GM18867 (cell line): ENCODE results near the gene CYB561D2.

Experiments
- ATAC-seq: cut with Tn5 transposase; IDR thresholded peaks from one replicate; pipeline ENCODE4 v1.9.1; 2021; ENCODE audit warnings: mild to moderate bottlenecking, moderate library complexity; ENCODE audit not compliant: unreplicated experiment

Gene CYB561D2

DNA sequence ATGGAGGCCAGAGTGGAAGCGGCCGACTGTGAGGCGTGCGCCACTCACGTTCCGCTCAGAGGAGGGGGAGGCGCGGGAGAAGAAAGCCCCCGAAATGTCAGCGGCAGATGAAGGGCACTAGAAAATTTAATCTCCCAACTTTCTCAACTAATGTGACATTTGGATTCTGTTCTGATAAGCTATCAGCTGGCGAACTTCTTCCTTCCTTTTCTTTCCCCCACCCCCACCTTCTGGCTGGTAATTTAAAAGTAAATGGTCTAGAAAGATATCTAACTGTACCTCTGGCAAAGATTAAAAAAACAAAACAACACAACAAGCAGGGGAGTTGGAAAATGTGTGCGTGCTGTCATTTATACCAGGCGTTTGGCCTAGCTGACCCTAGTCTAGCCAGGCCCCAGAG is 35.1 kb downstream of the CYB561D2 start:
- no peak for ATAC-seq

DNA sequence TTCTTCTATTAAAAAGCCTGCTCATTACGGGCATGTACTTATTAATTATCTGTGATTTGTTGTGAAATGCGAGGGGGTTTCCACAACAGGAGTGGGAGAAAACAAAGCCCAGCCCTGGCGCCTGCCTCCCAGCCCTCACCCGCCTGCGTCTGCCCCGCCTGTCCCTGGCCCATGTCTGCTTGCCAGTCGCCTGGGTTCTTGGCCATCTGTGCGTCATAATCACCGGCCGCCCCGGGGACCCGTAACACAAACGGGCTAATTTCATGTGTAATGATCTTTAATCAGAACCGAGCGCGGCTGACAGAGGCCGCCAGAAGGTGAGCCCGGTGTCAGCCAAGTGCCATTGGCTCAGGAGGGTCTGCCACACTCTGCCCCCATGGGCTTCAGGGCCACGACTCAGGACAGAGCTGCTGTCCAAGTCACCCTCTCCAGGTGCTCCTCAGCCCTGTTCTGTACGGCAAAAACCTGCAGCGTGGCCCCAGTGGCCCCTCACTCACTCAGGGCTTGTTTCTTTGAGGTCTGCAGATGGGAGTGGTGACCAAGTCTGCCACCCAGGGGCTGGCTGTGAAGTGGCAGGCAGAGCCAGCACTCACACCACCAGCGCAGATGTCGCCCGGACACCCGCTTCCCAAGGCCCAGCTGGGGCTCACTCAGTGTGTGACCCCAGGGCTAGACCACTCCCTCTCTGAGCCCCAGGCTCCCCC is 37.5 kb downstream of the CYB561D2 start:
- ATAC-seq: no peak

DNA sequence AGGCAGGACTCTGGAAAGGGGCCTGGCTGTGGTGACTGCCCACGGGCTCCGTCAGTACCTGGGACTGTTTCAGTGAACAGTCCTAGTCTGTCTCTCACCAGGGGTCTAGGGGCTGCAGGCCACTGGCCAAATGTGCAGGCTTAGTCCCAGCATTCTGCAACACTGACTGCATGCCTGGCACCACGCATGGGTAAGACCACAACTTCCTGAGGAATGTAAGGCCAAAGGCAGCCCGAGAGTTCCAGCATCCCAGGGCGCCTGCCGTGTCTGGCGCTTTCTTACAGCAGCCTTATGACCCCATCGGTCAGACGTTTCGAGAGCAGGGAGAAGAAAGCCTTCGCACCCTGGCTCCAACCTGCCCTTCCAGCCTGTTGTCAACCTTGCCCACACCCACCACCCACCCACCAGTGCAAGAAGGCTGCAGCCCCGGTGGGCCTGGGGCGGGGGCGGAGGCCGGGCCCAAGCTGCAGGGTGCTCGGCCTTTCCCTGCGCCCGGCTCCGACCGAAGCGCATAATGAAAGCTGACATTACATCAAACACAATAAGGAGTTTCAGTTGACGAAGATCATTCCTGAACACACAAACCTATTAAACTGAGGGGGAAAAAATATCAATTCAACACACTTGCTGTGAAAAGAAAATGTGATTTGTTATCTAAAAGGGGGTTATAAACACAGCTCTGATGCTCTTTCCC is 38.2 kb downstream of the CYB561D2 start:
- ATAC-seq: no peak

DNA sequence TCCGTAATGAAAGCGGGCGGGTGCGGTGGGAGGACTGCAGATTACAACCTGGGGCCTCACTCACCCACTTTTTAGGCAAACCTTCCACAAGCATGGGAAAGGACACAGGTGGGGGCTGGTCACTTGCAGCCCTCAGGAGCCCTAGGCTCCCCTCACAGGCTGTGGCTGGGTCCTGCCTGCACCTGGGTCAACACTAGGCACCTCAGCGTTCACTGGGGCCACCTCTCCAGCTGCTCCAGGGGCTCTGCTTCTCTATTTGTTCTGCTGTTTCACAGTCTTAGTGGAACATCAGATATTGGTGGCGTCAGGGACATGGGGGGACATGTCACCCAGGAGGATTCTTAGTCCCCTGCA is 38.7 kb downstream of the CYB561D2 start:
- ATAC-seq: no peak

DNA sequence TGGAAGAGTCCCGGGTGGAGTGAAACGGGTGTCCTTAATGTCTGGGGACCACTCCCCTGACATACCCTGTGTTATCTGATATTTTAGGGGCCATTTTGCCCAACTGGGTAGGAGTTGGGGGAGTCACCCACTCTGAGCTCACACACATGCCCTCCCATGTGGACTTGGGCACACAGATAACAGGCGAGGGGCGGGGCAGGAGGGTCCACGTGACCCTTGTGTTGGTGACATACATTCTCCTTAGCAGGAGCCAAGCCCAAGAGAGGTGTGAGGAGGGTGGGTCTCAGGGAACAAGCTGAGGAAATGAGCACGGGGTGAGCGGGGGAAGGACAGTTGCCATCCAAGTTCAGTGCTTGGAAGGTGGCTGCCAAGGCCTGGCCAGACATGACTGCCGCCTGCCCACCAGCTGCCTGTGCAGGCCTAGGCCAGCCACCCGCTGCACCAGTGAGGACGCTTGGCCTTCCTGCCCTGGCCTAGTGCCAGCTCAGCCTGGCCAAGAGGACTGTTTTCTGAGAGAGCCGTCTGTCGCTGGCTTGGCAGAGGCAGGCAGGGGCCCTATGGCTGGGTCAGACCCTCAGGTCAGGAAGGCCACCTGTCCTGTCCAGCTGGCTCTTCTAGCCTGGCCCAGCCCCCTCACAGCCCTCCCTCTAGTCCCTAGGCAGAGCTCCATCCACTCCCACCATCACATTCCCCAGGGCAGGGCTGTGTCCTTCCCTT is 40.0 kb downstream of the CYB561D2 start:
- ATAC-seq: no peak

DNA sequence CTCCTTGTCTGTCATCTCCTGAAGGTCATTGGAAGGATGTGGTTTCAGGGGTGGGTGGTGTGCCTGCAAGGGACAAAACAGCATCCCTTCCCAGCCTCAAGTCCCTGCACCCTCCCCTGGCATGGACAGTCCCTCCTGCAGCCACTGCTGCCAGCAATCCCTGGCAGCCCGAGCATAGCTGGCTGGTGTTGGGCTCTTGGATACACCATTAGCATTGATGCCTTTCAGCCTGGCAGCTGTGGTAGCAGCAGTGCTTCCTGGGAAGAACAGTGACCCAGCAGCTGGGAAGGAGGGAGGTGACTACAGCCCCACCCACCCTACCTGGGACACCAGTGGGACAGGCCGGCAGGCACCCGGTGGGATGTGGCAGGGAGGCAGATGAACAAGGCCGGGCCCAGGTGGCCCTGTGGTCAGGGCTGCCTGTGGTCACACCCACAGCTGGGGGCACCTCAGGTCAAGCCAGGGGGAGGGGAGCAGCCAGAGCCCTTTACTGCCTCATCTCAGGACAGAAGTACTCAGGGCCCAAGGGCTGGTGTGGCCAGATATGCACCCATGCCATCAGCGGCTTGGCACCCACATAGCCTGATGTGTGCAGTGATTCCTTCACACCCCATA is 41.5 kb downstream of the CYB561D2 start:
- no peak for ATAC-seq

DNA sequence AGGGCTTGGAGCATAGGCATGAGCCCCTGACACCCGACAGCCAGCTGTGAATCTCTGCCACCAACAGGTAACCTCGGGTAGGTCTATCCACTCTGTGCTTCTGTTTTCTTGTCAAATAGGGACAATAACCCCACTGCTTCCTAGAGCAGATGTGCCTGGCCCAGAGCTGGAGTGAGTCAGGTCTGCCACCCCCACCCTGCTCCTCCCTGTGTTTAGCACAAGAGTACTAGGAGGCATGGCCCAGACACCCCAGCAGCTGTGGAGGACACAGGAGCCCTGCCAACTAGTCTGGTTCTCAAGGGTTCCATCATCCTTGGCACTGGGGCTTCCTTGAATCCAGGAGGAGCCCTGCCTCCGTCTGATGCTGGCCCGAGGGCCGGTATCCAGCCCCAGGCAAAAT is 42.4 kb downstream of the CYB561D2 start:
- ATAC-seq: no peak

DNA sequence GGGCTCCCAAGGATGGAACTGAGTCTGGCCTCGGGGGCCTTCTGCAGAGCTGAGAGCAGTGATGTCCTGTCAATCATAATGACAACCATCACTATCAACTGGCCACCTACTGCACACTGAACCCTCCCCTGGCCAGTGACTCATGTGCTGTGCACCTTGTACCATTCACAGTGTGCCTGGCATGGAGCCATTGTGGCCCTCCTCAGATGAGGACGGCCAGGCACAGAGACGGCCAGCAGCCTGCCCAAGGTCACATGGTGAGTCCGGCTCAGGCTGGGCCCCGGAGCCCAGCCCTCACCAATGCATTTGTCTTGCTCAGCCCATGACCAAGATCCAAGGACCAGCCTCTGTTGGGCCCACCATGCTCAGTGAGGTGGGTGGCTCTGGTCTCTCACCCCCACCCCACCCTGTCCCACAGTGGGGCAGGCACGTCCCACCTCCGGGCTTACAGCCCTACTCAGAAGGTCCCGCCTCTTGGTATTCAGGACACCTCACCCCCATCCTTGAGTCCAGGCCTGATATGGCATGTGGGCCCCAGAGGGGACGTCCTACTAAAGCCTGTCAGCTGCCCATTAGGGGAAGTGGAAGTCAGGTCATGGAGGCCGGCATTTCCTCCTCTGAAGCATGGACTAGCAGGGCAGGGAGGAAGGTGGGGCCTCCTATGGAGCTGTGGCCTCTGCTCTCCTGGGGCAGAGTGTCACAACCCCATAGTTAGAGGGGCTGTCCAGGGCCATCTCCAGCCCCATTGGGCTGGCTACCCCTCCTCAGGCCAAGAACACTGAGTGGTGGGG is 44.6 kb downstream of the CYB561D2 start:
- no peak for ATAC-seq

DNA sequence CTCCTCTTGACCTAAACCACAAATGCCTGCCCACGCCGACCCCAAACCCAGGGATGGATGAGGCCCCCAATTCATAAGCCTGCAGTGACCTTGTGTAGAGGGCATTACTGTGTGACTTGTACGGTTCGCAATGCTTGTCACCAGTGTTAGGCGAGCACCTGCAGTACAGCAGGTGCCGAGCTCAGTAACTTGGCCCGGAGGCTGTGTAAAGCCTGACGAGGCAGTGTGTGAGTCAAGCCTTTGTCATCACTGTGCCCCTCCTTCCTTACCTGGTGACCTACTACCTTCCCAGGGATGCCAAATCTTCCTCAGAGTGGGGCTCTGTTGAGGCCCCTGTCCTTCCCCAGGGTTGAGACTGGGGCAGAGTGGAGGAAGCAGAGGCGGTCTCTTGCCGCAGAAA is 45.8 kb downstream of the CYB561D2 start:
- no peak for ATAC-seq

DNA sequence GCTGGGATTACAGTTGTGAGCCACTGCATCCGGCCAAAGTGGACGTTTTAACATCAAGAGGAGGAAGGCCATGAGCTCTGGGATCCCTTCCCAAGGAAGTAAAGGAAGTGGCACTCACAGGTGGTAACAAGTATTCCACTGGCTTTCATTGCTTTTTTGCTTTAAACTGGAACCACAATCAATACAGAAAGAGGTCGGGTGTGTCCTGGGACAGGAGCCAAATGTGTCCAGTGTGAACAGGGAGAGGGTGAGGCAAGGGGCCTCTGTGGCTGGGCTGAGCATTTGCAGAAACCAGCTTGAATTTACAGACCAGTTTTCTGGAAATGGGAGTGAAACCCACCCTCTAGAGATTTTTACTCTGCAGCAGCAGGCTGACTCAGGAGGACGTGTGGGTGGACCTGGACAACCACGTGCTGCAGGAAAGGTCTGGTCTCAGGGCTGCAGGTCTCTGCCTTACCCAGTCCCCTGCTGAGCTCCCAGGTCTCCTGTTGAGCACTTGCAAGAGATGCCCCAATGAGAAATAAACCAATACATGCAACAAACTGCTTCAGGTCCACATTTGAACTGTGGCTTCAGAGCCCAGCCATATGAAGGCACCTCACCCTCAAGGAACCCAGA is 51.4 kb downstream of the CYB561D2 start:
- ATAC-seq: no peak
